ENCODE results near the gene RBP2. TPM values are rescaled to one million over a fixed set of nuclear protein-coding genes. Genes with fewer than 3 reads are reported as not detected.

Gene RBP2
- total and polyA plus RNA-seq, 7 donors, result 0.87 to 57.1 (median 6.0) TPM; not detected in 4

- Histone ChIP-seq H3K27me3 (no peaks in the 10 kb centered on the region), H3K36me3 (no peaks in the 10 kb centered on the region), H3K9me3 (no peaks in the 10 kb centered on the region), H3K4me3 (no peak overlapping the region), H3K27ac (no peak overlapping the region), H3K4me1 (peaks cover 0 to 5% (median 2%) of the 10 kb centered on the region in 4 donors)
- no peak for DNase-seq
- 58 to 73% methylated on average over 2 of the region's 2 CpGs for WGBS, 2 donors
- TF ChIP-seq POLR2A (IDR thresholded peaks at IDR 0.05), result no peak
- no peak for TF ChIP-seq CTCF (IDR thresholded peaks at IDR 0.05)
- TF ChIP-seq EP300 (IDR thresholded peaks at IDR 0.05), result no peak
- no peak for TF ChIP-seq POLR2AphosphoS5 (IDR thresholded peaks at IDR 0.05)
- intact Hi-C loops (cut with DNase I), result no loop called here
Observed at GRCh38 chr3:139468399-139468798, 7.9 kb downstream of the RBP2 start.

GRCh38 chr3:139466360-139466759, 10.0 kb downstream of the RBP2 start:
- Histone ChIP-seq H3K4me1 (peaks cover 0 to 5% (median 2%) of the 10 kb centered on the region in 4 donors), H3K4me3 (no peak overlapping the region), H3K27me3 (no peaks in the 10 kb centered on the region), H3K9me3 (no peaks in the 10 kb centered on the region), H3K36me3 (no peaks in the 10 kb centered on the region), H3K27ac (no peak overlapping the region)
- no peak for TF ChIP-seq POLR2A (IDR thresholded peaks at IDR 0.05)
- no peak for TF ChIP-seq CTCF (IDR thresholded peaks at IDR 0.05)
- WGBS, 2 donors, result 90% methylated on average over 5 of the region's 5 CpGs
- DNase-seq, result no peak
- intact Hi-C loops (cut with DNase I), result no loop called here

- WGBS, 2 donors, result 94 to 96% methylated on average over 7 of the region's 7 CpGs
- no peak overlapping the region for H3K27ac ChIP-seq
- DNase-seq, result no peak
- intact Hi-C loops (cut with DNase I), result no loop called here
- H3K4me1 ChIP-seq, result peaks cover 0 to 5% (median 2%) of the 10 kb centered on the region in 4 donors
- no peaks in the 10 kb centered on the region for H3K9me3 ChIP-seq
- H3K27me3 ChIP-seq, result no peaks in the 10 kb centered on the region
- H3K4me3 ChIP-seq, result no peak overlapping the region
- no peak for TF ChIP-seq POLR2A (IDR thresholded peaks at IDR 0.05)
- no peak for TF ChIP-seq EP300 (IDR thresholded peaks at IDR 0.05)
- no peak for TF ChIP-seq POLR2AphosphoS5 (IDR thresholded peaks at IDR 0.05)
- TF ChIP-seq CTCF (IDR thresholded peaks at IDR 0.05), result no peak
- H3K36me3 ChIP-seq, result no peaks in the 10 kb centered on the region
Observed at GRCh38 chr3:139465636-139466035, 10.7 kb downstream of the RBP2 start.

- Histone ChIP-seq H3K9me3 (no peaks in the 10 kb centered on the region), H3K4me3 (no peak overlapping the region), H3K36me3 (no peaks in the 10 kb centered on the region), H3K4me1 (peaks cover 0 to 2% (median under 1%) of the 10 kb centered on the region in 4 donors), H3K27me3 (no peaks in the 10 kb centered on the region), H3K27ac (no peak overlapping the region)
- no peak for DNase-seq
- TF ChIP-seq CTCF (IDR thresholded peaks at IDR 0.05), result no peak
- no peak for TF ChIP-seq EP300 (IDR thresholded peaks at IDR 0.05)
- no peak for TF ChIP-seq POLR2AphosphoS5 (IDR thresholded peaks at IDR 0.05)
- TF ChIP-seq POLR2A (IDR thresholded peaks at IDR 0.05), result no peak
- WGBS, 2 donors, result 67 to 73% methylated on average over 3 of the region's 3 CpGs
- intact Hi-C loops (cut with DNase I), result no loop called here
Observed at GRCh38 chr3:139463466-139463865, 12.8 kb downstream of the RBP2 start.

- H3K27ac ChIP-seq, result no peak overlapping the region
- no peaks in the 10 kb centered on the region for H3K27me3 ChIP-seq
- WGBS, 2 donors, result 69 to 74% methylated on average over 2 of the region's 2 CpGs
- intact Hi-C loops (cut with DNase I), result no loop called here
- no peak for TF ChIP-seq EP300 (IDR thresholded peaks at IDR 0.05)
- no peak for TF ChIP-seq CTCF (IDR thresholded peaks at IDR 0.05)
- TF ChIP-seq POLR2AphosphoS5 (IDR thresholded peaks at IDR 0.05), result no peak
- no peak for TF ChIP-seq POLR2A (IDR thresholded peaks at IDR 0.05)
- H3K4me3 ChIP-seq, result no peak overlapping the region
- H3K4me1 ChIP-seq, result no peaks in the 10 kb centered on the region
- H3K36me3 ChIP-seq, result no peaks in the 10 kb centered on the region
- DNase-seq, result no peak
- H3K9me3 ChIP-seq, result no peaks in the 10 kb centered on the region
Observed at GRCh38 chr3:139460529-139460928, 15.8 kb downstream of the RBP2 start.

Measured in sigmoid colon (tissue), 7 donors.